ENCODE data around the gene INSC. TPM values are rescaled to one million over a fixed set of nuclear protein-coding genes. Genes with fewer than 3 reads are reported as not detected.

Gene INSC
- total RNA-seq, 1 experiment from 2014 or later, result not detected

GRCh38 chr11:15201586-15201985 is 86.9 kb downstream of the INSC start:
- no peak overlapping the region for H3K27ac Mint-ChIP-seq (ENCODE audit: unreplicated experiment)
- intact Hi-C loops (cut with micrococcal nuclease; ENCODE audit: unreplicated experiment), result no loop called here
- BruUV-seq (replicated peaks), result no TSS peak
- TF ChIP-seq CTCF (IDR thresholded peaks at IDR 0.05; ENCODE audit: unreplicated experiment), result no peak
- no peak overlapping the region for H3K4me3 Mint-ChIP-seq (ENCODE audit: low read depth, unreplicated experiment)
- H3K36me3 Mint-ChIP-seq (ENCODE audit: insufficient read depth, unreplicated experiment), result no peaks in the 10 kb centered on the region
- H3K4me1 Mint-ChIP-seq (ENCODE audit: low read depth, unreplicated experiment), result no peaks in the 10 kb centered on the region
- DNase-seq, result no peak
- H3K27me3 Mint-ChIP-seq (ENCODE audit: unreplicated experiment), result peaks cover 29% of the 10 kb centered on the region
- CTCF ChIA-PET, result no interaction called here
- no peaks in the 10 kb centered on the region for H3K9me3 Mint-ChIP-seq (ENCODE audit: low read depth, unreplicated experiment)

- no TSS peak for BruUV-seq (replicated peaks)
- intact Hi-C loops (cut with micrococcal nuclease; ENCODE audit: unreplicated experiment), result no loop called here
- no peaks in the 10 kb centered on the region for H3K9me3 Mint-ChIP-seq (ENCODE audit: low read depth, unreplicated experiment)
Observed at GRCh38 chr11:15202626-15203025, 87.9 kb downstream of the INSC start.

GRCh38 chr11:15204711-15205110 is 90.0 kb downstream of the INSC start:
- Mint-ChIP-seq H3K9me3 (ENCODE audit: low read depth, unreplicated experiment) (no peaks in the 10 kb centered on the region), H3K4me3 (ENCODE audit: low read depth, unreplicated experiment) (no peak overlapping the region), H3K36me3 (ENCODE audit: insufficient read depth, unreplicated experiment) (no peaks in the 10 kb centered on the region), H3K27ac (ENCODE audit: unreplicated experiment) (no peak overlapping the region), H3K27me3 (ENCODE audit: unreplicated experiment) (peaks cover 48% of the 10 kb centered on the region), H3K4me1 (ENCODE audit: low read depth, unreplicated experiment) (no peaks in the 10 kb centered on the region)
- intact Hi-C loops (cut with micrococcal nuclease; ENCODE audit: unreplicated experiment), result loop anchor here (5.0 kb wide), 1 partner anchor 412 kb away; no protein-coding TSS in a partner anchor
- CTCF ChIA-PET, result interaction anchor here (1.5 kb wide), 1 partner anchor 105 kb away, joined by 3 read pairs; no protein-coding TSS in a partner anchor
- DNase-seq, result no peak
- BruUV-seq (replicated peaks), result no TSS peak
- no peak for TF ChIP-seq CTCF (IDR thresholded peaks at IDR 0.05; ENCODE audit: unreplicated experiment)

More at GRCh38 chr11:15202626-15203025, 87.9 kb downstream of the INSC start:
- no peak overlapping the region for H3K4me3 Mint-ChIP-seq (ENCODE audit: low read depth, unreplicated experiment)
- CTCF ChIA-PET, result no interaction called here
- DNase-seq, result no peak
- peaks cover 38% of the 10 kb centered on the region for H3K27me3 Mint-ChIP-seq (ENCODE audit: unreplicated experiment)
- no peak for TF ChIP-seq CTCF (IDR thresholded peaks at IDR 0.05; ENCODE audit: unreplicated experiment)
- H3K36me3 Mint-ChIP-seq (ENCODE audit: insufficient read depth, unreplicated experiment), result no peaks in the 10 kb centered on the region
- H3K4me1 Mint-ChIP-seq (ENCODE audit: low read depth, unreplicated experiment), result no peaks in the 10 kb centered on the region
- no peak overlapping the region for H3K27ac Mint-ChIP-seq (ENCODE audit: unreplicated experiment)

- intact Hi-C loops (cut with micrococcal nuclease; ENCODE audit: unreplicated experiment), result loop anchor here (5.0 kb wide), 1 partner anchor 414 kb away; no protein-coding TSS in a partner anchor
- Mint-ChIP-seq H3K9me3 (ENCODE audit: low read depth, unreplicated experiment) (no peaks in the 10 kb centered on the region), H3K4me1 (ENCODE audit: low read depth, unreplicated experiment) (no peaks in the 10 kb centered on the region), H3K4me3 (ENCODE audit: low read depth, unreplicated experiment) (no peak overlapping the region), H3K36me3 (ENCODE audit: insufficient read depth, unreplicated experiment) (no peaks in the 10 kb centered on the region), H3K27ac (ENCODE audit: unreplicated experiment) (no peak overlapping the region), H3K27me3 (ENCODE audit: unreplicated experiment) (peaks cover 60% of the 10 kb centered on the region)
- no peak for TF ChIP-seq CTCF (IDR thresholded peaks at IDR 0.05; ENCODE audit: unreplicated experiment)
- CTCF ChIA-PET, result interaction anchor here (1.1 to 2.6 kb wide), 4 partner anchors 104 to 299 kb away, joined by 3 to 14 read pairs (median 5); no protein-coding TSS in a partner anchor
- DNase-seq, result no peak
- no TSS peak for BruUV-seq (replicated peaks)
Observed at GRCh38 chr11:15206791-15207190, 92.1 kb downstream of the INSC start.
